Measurements from ENCODE around the gene SNRPN.
"Not testable (repeated sequence)": the region's sequence is repeated elsewhere in the genome, so short reads cannot be mapped to it uniquely, and the experiment has no call there.

SNRPN gene

GRCh38 chr15:24954783-24955530 lies at the start of gene SNRPN, which contains the start of gene SNURF:
TSS of gene SNRPN (plus strand) at chr15:24954987. CDS start at chr15:24974454, 19,467 bp downstream.
TSS of gene SNURF (plus strand) at chr15:24954987. CDS start at chr15:24955049, 62 bp downstream.
- peak; percentile 49 for DNase-seq (ENCODE audit: low read depth)

DNA sequence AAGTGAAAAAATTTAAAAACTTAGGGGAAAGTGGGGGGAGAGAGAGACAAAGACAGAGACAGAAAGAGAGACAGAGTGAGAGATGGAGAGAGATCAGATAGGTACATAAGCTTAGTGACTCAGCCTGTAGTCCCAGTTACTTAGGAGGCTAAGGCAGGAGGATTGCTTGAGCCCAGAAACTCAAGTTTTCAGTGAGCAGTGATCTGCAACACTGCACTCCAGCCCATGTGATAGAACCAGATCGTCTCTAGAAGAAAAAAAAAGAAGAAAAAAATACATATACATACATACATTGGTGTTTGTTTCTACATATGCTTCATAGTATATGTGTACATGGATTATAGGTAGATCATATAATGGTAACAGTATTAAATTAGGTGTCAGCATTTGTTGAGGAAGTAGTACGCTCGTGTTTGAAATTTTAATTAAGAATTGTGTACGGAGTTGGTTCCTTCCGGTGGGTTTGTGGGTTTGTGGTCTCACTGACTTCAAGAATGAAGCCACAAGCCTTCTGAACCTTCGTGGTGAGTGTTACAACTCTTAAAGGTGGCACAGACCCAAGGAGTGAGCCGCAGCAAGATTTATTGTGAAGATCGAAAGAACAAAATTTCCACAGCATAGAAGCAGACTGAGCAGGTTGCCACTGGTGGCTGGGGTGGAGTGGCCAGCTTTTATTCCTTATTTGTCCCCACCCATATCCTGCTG lies 38.3 kb upstream of the SNRPN start:
- no peak for DNase-seq (ENCODE audit: low read depth)

DNA sequence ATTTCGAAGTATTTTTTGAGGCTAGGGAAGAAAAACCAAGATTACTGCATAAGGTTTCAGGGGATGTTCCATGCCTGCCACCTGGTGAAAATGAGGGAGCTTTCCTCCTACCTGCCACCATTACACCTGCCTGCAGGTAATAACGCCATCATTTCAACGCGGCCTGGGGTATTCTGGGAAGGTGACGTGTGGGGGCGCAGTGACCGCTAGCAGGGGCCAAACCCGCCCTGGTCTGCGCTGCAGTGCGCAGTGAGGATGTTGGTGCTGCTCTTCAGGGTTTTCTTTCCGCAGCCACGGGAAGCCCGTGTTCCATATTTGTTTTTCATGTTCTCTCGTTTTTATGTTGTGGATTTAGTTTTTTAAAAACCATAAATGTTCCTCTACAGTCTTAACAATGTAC lies 37.4 kb upstream of the SNRPN start:
- DNase-seq (ENCODE audit: low read depth): no peak

DNA sequence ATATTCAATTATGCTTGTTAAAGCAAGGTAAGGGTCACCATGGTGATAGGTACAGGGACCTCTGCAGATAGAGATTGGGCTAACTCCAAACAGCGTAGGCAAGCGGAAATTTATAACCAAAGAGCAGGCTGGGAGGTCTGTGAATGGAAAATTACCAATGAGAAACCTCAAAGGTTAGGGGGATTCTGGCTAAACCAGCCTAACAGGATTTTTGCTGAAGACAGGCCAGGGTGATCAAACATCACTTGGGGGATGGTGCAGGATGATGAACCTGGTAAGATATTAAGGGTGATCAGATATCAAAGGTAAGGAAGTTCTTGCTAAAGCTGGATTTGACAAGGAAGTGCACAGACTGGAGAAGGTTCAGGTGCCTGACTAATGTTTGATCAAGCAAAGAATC lies 35.3 kb upstream of the SNRPN start:
- DNase-seq (ENCODE audit: low read depth): no peak

DNA sequence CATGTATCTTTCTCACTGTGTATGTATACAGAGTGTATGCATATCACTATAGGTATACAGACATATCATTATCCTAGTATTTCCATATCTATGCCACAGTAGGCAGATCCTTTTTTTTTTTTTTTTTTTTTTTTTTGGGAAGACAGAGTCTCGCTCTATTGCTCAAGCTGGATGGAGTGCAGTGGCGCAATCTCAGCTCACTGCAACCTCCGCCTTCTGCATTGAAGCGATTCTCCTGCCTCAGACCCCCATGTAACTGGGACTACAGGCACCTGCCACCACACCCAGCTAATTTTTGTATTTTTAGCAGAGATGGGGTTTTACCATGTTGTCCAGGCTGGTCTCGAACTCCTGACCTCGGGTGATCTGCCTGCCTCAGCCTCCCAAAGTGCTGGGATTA lies 32.0 kb upstream of the SNRPN start:
- not testable (repeated sequence) for DNase-seq (ENCODE audit: low read depth)

DNA sequence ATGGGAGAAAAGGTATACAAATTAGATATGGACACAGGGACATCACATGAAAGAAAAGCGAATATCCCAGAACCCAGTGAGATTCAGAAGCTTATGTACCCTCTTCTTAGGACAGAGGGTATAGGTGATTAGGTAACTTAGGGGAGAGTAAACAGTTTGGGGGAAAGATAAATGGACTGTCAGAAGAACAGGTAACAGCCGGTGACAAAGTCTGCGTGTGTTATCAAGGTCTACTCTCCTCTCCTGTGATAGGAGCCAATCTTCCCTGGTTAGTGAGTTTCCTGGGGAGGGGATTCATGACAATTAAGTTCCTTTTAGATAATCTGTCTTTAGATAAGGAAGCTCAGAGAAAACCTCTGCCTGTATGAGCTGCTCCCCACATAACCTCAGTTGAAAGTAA lies 30.6 kb upstream of the SNRPN start:
- no peak for DNase-seq (ENCODE audit: low read depth)

DNA sequence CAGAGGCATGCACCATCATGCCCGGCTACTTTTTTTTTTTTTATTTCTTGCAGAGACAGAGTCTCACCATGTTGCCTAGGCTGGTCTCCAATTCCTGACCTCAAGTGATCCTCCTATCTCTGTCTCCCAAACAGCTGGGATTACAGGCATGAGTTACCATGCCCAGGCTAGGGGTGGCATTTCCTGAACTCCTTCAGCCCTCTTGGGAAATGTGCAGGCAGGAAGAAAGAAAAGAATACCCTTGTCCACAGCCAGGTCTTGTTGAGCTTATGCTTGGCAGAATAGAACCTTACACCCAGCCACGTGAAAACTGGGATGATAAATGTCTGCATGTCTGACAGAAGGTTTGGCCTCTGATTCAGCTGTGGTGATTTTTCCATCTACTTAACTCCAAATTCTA lies 30.2 kb upstream of the SNRPN start:
- DNase-seq (ENCODE audit: low read depth): no peak

- DNase-seq (ENCODE audit: low read depth): not testable (repeated sequence)
These were observed 22.7 kb upstream of the SNRPN start for GRCh38 chr15:24931874-24932732.

DNA sequence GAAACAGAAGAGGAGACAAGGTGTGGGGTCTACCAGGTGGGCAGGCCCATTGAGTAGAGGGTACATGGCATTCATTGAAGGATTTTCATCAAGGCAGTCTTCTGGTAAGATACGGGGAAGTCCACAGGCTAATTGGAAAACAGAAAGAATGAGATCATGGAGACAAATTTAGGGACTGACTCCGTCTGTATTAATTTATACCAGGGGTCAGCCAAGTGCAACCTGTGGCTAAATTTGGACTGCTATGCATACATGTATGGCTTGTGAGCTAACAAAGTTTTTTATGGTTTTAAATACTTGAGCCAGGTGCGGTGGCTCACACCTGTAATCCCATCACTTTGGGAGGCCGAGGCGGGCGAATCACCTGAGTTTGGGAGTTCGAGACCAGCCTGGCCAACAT lies 21.1 kb upstream of the SNRPN start:
- no peak for DNase-seq (ENCODE audit: low read depth)

- not testable (repeated sequence) for DNase-seq (ENCODE audit: low read depth)
These were observed 16.6 kb upstream of the SNRPN start for GRCh38 chr15:24938224-24938623.

DNA sequence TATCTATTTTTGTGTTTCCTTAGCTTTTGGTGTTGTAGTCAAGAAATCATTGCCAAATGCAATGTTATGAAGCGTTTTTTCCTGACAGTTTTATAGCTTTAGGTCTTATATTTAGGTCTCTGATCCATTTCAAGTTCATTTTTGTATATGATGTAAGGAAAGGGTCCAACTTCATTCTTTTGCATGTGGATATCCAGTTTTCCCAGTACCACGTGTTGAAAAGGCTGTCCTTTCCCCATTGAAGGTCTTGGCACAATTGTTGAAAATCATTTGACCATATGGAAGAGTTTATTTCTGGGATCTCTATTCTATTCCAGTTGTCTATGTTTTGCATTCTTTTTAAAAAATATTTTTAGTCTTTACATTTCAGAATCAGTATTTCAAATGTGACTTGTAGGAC lies 14.6 kb upstream of the SNRPN start:
- DNase-seq (ENCODE audit: low read depth): no peak

- DNase-seq (ENCODE audit: low read depth): no peak
These were observed 11.4 kb upstream of the SNRPN start for GRCh38 chr15:24943361-24943760.

GRCh38 chr15:24944954-24945353 lies 9.8 kb upstream of the SNRPN start:
- DNase-seq (ENCODE audit: low read depth): no peak

GRCh38 chr15:24945711-24946110 lies 9.1 kb upstream of the SNRPN start:
- DNase-seq (ENCODE audit: low read depth): no peak

DNA sequence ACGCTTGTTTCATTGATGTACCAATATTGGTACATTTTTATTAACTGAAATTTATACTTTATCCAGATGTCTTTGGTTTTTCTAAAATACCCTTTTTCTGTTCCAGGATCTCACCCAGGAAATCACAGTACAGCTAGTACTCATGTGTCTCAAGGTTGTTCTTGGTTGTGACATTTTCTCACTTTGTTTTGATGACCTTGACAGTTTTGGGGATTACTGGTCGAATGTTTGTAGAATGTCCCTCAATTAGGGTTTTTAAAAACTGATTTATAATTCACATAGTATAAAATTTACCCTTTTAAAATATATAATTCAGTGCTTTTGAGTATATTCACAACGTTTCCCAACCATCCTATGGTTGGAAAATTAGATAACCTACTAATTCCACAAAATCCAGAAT lies 6.3 kb upstream of the SNRPN start:
- DNase-seq (ENCODE audit: low read depth): no peak

GRCh38 chr15:24955531-24955921 lies 739 bp downstream of the SNRPN start:
- no peak for DNase-seq (ENCODE audit: low read depth)

DNA sequence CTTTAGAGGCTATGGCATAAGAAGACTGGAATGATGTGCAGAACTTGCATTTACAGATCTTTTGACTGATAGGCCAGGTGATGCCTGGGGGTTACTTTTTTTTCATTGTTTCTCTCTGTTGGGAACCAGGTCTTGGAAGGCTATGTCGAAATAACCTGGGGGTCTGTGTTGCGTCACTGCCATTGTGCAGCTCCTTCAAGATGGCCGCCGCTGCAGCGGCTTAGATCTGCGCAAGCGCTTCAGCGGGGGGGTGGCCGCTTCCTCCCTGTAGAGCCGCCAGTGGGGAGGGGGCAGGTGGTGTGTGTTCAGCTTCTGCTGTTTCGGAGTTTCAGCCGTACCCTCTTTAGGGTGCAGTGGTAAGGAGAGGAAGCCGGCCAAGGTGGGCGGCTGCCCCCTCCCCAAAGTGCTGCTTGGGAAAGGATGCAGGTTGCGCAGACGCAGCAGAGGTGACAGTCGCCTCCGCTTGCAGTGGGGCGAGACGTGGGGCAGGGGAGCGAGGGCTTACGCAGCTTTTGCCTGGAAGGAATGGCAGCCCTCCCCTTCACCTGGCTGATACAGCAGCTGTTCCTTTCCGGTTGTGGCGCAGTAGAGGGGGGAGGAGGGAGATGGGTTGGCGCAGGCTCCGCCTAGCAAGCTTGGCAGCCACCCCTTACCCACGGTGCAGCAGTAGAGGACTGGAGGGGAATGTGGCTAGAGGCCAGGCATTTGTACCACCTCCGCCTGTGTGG lies 1.5 kb downstream of the SNRPN start:
- DNase-seq (ENCODE audit: low read depth): peak; percentile 25

DNA sequence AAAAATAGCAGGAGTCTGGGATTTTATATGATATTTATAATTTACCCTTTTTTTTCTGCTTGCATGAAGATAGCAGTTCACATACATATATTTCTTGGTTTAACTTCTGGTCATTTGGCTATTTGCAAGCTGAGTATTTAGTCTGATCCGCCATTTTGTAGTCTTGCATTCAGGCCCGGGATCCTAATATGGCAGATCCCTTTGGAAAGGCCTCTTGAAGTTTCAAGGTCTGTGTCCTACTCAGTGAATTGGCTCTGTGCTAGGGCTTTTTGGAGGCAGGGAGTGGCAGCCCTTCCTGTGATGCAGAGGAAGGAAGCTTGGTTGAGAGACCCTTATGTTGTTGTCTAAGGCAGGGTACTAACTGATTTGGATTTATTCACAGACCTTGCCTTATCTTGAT lies 2.9 kb downstream of the SNRPN start:
- DNase-seq (ENCODE audit: low read depth): no peak

DNA sequence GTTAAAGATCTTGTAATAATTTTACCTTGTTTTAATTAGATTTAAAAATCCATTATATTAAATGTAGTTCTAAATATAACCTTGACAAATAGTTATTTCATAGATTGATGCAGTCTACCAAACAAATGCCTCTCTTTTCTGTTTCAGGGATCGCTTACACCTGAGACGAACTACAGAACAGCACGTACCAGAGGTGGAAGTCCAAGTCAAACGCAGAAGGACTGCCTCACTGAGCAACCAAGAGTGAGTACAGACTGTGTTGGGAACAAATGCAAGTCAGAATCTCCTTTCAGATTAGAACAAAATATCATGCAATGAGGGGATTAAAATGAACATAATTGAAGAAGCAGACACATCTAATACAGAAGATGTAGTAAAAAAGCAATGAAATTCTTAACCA lies 7.2 kb downstream of the SNRPN start:
- DNase-seq (ENCODE audit: low read depth): no peak

DNA sequence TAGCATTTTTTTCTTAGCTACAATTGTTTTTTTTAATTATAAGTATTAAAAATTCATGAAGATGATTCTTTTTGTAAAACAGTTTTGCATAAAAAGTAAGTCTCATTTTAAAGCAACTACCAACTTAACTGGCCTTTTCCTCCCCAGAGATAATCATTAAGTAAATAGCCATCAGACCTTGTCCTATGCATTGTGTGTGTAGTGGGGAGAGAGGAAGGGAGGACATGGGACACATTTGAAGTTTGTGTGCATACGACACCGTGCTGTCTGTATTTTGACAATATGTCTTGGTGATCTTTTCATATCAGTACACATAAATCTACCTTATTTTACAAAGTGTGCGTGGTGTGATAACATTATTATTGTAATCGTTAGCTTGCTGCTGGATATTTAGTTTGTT lies 8.1 kb downstream of the SNRPN start:
- no peak for DNase-seq (ENCODE audit: low read depth)

GRCh38 chr15:24966364-24967103 lies 11.7 kb downstream of the SNRPN start:
- no peak for DNase-seq (ENCODE audit: low read depth)
